ENCODE results near the gene ALOX5AP.

DNA sequence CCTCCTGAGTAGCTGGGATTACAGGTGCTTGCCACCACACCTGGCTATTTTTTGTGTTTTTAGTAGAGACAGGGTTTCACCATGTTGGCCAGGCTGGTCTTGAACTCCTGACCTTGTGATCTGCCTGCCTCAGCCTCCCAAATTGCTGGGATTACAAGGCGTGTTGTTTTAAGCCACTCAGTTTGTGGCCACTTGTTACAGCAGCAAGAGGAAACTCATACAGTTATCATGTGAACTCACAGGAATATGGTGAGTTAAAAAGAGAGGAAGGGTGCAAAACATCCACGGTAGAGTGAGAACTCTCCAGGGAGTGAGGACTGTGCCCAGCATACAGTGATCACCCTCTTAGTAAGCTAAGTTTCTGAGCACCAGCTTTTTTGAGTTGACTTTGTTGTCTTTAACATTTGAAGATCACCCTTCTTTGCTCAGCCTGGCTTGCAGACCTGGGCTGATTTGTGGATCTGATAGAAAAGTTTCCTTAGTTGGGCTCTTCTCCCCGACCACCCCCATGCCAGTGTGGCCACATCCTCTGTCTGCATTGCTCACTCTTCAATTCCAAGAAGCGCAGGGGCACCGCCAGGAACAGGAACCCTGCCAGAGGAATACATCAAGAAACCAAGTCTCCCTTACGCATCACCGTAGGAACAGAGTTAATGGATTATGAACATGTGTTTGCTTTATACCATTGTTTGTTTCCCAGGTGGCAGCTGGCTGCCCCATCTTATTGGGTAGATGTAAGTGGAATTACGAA, 16.0 kb downstream of the ALOX5AP start:
- TF ChIP-seq, protein P1, sequence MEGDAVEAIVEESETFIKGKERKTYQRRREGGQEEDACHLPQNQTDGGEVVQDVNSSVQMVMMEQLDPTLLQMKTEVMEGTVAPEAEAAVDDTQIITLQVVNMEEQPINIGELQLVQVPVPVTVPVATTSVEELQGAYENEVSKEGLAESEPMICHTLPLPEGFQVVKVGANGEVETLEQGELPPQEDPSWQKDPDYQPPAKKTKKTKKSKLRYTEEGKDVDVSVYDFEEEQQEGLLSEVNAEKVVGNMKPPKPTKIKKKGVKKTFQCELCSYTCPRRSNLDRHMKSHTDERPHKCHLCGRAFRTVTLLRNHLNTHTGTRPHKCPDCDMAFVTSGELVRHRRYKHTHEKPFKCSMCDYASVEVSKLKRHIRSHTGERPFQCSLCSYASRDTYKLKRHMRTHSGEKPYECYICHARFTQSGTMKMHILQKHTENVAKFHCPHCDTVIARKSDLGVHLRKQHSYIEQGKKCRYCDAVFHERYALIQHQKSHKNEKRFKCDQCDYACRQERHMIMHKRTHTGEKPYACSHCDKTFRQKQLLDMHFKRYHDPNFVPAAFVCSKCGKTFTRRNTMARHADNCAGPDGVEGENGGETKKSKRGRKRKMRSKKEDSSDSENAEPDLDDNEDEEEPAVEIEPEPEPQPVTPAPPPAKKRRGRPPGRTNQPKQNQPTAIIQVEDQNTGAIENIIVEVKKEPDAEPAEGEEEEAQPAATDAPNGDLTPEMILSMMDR (IDR thresholded peaks at IDR 0.05; ENCODE audit: low read depth, low read length, missing input control) = no peak
- TF ChIP-seq, protein P2, sequence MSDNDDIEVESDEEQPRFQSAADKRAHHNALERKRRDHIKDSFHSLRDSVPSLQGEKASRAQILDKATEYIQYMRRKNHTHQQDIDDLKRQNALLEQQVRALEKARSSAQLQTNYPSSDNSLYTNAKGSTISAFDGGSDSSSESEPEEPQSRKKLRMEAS (IDR thresholded peaks at IDR 0.05) = no peak
- TF ChIP-seq HNF4G (IDR thresholded peaks at IDR 0.05) (no peak), RAD21 (IDR thresholded peaks at IDR 0.05) (no peak), JUND (IDR thresholded peaks at IDR 0.05) (no peak), GABPA (IDR thresholded peaks at IDR 0.05 in 1 of 2, conservative IDR thresholded peaks at IDR 0.05 in 1 of 2) (no peak), EGR1 (IDR thresholded peaks at IDR 0.05; ENCODE audit: low read depth in 2 of 2) (no peak)
- TF ChIP-seq, protein P3, sequence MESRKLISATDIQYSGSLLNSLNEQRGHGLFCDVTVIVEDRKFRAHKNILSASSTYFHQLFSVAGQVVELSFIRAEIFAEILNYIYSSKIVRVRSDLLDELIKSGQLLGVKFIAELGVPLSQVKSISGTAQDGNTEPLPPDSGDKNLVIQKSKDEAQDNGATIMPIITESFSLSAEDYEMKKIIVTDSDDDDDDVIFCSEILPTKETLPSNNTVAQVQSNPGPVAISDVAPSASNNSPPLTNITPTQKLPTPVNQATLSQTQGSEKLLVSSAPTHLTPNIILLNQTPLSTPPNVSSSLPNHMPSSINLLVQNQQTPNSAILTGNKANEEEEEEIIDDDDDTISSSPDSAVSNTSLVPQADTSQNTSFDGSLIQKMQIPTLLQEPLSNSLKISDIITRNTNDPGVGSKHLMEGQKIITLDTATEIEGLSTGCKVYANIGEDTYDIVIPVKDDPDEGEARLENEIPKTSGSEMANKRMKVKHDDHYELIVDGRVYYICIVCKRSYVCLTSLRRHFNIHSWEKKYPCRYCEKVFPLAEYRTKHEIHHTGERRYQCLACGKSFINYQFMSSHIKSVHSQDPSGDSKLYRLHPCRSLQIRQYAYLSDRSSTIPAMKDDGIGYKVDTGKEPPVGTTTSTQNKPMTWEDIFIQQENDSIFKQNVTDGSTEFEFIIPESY (IDR thresholded peaks at IDR 0.05) = no peak
- TF ChIP-seq, protein P4, sequence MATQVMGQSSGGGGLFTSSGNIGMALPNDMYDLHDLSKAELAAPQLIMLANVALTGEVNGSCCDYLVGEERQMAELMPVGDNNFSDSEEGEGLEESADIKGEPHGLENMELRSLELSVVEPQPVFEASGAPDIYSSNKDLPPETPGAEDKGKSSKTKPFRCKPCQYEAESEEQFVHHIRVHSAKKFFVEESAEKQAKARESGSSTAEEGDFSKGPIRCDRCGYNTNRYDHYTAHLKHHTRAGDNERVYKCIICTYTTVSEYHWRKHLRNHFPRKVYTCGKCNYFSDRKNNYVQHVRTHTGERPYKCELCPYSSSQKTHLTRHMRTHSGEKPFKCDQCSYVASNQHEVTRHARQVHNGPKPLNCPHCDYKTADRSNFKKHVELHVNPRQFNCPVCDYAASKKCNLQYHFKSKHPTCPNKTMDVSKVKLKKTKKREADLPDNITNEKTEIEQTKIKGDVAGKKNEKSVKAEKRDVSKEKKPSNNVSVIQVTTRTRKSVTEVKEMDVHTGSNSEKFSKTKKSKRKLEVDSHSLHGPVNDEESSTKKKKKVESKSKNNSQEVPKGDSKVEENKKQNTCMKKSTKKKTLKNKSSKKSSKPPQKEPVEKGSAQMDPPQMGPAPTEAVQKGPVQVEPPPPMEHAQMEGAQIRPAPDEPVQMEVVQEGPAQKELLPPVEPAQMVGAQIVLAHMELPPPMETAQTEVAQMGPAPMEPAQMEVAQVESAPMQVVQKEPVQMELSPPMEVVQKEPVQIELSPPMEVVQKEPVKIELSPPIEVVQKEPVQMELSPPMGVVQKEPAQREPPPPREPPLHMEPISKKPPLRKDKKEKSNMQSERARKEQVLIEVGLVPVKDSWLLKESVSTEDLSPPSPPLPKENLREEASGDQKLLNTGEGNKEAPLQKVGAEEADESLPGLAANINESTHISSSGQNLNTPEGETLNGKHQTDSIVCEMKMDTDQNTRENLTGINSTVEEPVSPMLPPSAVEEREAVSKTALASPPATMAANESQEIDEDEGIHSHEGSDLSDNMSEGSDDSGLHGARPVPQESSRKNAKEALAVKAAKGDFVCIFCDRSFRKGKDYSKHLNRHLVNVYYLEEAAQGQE (IDR thresholded peaks at IDR 0.05) = no peak

Data from liver (tissue), 3 donors.